ENCODE measurements around the gene SUCLG2.

Gene SUCLG2

DNA sequence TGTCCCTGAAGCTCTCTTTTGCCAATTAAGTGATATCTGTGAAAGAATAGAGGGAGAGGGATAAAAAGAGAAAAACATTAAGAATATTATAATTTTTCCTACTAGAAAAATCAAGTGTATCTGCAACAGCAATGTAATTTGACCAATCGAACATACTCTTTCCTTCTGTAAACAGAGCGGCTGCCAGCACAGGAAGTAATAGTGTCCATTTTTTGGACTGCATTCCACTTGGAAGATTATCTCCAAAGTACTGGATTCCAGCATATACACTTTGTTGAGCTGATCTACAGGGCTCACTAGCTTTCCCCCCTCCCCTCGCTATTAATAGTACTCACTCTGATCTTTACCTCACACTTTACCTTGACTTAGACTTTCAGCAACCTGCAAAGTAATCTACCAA lies 90.4 kb downstream of the SUCLG2 start (continued):
- TF ChIP-seq PATZ1 (CRISPR knock-in tag; IDR thresholded peaks at IDR 0.05; ENCODE audit: borderline replicate concordance) = no peak
- no peak for TF ChIP-seq BACH2 (CRISPR knock-in tag; IDR thresholded peaks at IDR 0.05; ENCODE audit: borderline replicate concordance)
- TF ChIP-seq ARNTL (CRISPR knock-in tag; IDR thresholded peaks at IDR 0.05; ENCODE audit: borderline replicate concordance, low read depth) = no peak

- TF ChIP-seq ZC3H10 (CRISPR knock-in tag; IDR thresholded peaks at IDR 0.05) (no peak), ZNF565 (CRISPR knock-in tag; conservative IDR thresholded peaks at IDR 0.05; ENCODE audit: low read depth) (no peak), ISL1 (CRISPR knock-in tag; IDR thresholded peaks at IDR 0.05) (no peak), ZFP30 (CRISPR knock-in tag; IDR thresholded peaks at IDR 0.05) (no peak), POU6F1 (CRISPR knock-in tag; IDR thresholded peaks at IDR 0.05; ENCODE audit: borderline replicate concordance, low read depth) (no peak), PPARA (CRISPR knock-in tag; IDR thresholded peaks at IDR 0.05; ENCODE audit: borderline replicate concordance) (no peak), OSR1 (CRISPR knock-in tag; IDR thresholded peaks at IDR 0.05) (no peak), GLIS3 (CRISPR knock-in tag; IDR thresholded peaks at IDR 0.05) (no peak), BACH2 (CRISPR knock-in tag; IDR thresholded peaks at IDR 0.05; ENCODE audit: borderline replicate concordance) (no peak), ZFP3 (CRISPR knock-in tag; IDR thresholded peaks at IDR 0.05) (no peak), ARNTL (CRISPR knock-in tag; IDR thresholded peaks at IDR 0.05; ENCODE audit: borderline replicate concordance, low read depth) (no peak), ZNF70 (CRISPR knock-in tag; IDR thresholded peaks at IDR 0.05) (no peak), RARB (CRISPR knock-in tag; IDR thresholded peaks at IDR 0.05) (no peak), TOX (CRISPR knock-in tag; IDR thresholded peaks at IDR 0.05; ENCODE audit: borderline replicate concordance) (no peak), TCF4 (CRISPR knock-in tag; IDR thresholded peaks at IDR 0.05; ENCODE audit: borderline replicate concordance) (no peak), PATZ1 (CRISPR knock-in tag; IDR thresholded peaks at IDR 0.05; ENCODE audit: borderline replicate concordance) (no peak), CSDC2 (CRISPR knock-in tag; IDR thresholded peaks at IDR 0.05) (no peak)
- TF ChIP-seq, protein P1, sequence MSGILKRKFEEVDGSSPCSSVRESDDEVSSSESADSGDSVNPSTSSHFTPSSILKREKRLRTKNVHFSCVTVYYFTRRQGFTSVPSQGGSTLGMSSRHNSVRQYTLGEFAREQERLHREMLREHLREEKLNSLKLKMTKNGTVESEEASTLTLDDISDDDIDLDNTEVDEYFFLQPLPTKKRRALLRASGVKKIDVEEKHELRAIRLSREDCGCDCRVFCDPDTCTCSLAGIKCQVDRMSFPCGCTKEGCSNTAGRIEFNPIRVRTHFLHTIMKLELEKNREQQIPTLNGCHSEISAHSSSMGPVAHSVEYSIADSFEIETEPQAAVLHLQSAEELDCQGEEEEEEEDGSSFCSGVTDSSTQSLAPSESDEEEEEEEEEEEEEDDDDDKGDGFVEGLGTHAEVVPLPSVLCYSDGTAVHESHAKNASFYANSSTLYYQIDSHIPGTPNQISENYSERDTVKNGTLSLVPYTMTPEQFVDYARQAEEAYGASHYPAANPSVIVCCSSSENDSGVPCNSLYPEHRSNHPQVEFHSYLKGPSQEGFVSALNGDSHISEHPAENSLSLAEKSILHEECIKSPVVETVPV (CRISPR knock-in tag; IDR thresholded peaks at IDR 0.05) = no peak
- TF ChIP-seq, protein P2, sequence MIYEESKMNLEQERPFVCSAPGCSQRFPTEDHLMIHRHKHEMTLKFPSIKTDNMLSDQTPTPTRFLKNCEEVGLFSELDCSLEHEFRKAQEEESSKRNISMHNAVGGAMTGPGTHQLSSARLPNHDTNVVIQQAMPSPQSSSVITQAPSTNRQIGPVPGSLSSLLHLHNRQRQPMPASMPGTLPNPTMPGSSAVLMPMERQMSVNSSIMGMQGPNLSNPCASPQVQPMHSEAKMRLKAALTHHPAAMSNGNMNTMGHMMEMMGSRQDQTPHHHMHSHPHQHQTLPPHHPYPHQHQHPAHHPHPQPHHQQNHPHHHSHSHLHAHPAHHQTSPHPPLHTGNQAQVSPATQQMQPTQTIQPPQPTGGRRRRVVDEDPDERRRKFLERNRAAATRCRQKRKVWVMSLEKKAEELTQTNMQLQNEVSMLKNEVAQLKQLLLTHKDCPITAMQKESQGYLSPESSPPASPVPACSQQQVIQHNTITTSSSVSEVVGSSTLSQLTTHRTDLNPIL (CRISPR knock-in tag; IDR thresholded peaks at IDR 0.05; ENCODE audit: low read depth) = no peak
- no peak for ATAC-seq
Measured at GRCh38 chr3:67561667-67562394, 92.6 kb downstream of the SUCLG2 start.

DNA sequence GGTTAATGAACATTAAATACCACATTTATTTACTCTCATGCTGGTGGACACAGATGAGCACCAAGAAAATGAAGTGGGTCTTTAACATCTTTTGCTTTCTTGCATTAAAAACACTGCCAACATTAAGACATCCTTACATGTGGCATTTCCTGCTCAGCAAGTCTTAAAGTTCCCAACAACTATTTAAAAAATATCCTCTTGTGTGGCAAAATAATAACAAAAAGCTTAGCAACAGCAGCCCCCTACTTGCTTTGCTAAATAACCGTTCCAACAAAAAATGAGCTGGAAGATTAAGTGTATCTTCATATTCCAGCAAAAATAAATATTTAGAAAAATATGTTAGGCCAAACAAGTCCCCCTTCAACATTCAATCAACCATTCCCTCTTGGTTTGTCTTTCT lies 93.1 kb downstream of the SUCLG2 start:
- ATAC-seq = no peak
- no peak for TF ChIP-seq ZNF8 (CRISPR knock-in tag; IDR thresholded peaks at IDR 0.05)
- TF ChIP-seq TOX (CRISPR knock-in tag; IDR thresholded peaks at IDR 0.05; ENCODE audit: borderline replicate concordance) = no peak
- no peak for TF ChIP-seq POU6F1 (CRISPR knock-in tag; IDR thresholded peaks at IDR 0.05; ENCODE audit: borderline replicate concordance, low read depth)
- TF ChIP-seq GLIS3 (CRISPR knock-in tag; IDR thresholded peaks at IDR 0.05) = no peak
- no peak for TF ChIP-seq PPARA (CRISPR knock-in tag; IDR thresholded peaks at IDR 0.05; ENCODE audit: borderline replicate concordance)
- TF ChIP-seq, protein P3, sequence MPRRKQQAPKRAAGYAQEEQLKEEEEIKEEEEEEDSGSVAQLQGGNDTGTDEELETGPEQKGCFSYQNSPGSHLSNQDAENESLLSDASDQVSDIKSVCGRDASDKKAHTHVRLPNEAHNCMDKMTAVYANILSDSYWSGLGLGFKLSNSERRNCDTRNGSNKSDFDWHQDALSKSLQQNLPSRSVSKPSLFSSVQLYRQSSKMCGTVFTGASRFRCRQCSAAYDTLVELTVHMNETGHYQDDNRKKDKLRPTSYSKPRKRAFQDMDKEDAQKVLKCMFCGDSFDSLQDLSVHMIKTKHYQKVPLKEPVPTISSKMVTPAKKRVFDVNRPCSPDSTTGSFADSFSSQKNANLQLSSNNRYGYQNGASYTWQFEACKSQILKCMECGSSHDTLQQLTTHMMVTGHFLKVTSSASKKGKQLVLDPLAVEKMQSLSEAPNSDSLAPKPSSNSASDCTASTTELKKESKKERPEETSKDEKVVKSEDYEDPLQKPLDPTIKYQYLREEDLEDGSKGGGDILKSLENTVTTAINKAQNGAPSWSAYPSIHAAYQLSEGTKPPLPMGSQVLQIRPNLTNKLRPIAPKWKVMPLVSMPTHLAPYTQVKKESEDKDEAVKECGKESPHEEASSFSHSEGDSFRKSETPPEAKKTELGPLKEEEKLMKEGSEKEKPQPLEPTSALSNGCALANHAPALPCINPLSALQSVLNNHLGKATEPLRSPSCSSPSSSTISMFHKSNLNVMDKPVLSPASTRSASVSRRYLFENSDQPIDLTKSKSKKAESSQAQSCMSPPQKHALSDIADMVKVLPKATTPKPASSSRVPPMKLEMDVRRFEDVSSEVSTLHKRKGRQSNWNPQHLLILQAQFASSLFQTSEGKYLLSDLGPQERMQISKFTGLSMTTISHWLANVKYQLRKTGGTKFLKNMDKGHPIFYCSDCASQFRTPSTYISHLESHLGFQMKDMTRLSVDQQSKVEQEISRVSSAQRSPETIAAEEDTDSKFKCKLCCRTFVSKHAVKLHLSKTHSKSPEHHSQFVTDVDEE (CRISPR knock-in tag; IDR thresholded peaks at IDR 0.05) = no peak

Data from SK-N-SH treated with all-trans-retinoic acid at 6 μM for 48 hours (cell line).